HG02610 (cell line): Measurements from ENCODE around the gene RIMBP2.

ENCODE experiments used
- ATAC-seq: cut with Tn5 transposase; IDR thresholded peaks from one replicate; pipeline ENCODE4 v1.9.1; 2021; ENCODE audit warnings: mild to moderate bottlenecking, moderate library complexity; ENCODE audit not compliant: unreplicated experiment

Gene RIMBP2

DNA sequence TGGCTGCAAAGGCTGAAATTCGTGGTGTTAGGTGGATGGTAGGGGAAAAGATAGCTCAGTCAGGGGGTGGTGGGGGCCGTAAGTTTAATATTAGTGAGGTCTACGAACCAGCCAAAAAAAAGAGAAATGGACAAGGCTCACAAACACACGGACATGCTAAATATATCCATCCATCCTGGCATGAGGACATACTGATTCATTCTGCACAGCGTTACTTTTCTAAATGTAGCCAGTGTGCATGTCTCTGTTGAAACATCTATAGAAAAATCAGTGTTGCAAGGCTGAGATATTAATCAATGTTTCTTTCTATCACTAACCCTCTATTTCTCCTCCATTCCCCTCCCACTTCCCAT, 227.8 kb downstream of the RIMBP2 start:
- no peak for ATAC-seq

DNA sequence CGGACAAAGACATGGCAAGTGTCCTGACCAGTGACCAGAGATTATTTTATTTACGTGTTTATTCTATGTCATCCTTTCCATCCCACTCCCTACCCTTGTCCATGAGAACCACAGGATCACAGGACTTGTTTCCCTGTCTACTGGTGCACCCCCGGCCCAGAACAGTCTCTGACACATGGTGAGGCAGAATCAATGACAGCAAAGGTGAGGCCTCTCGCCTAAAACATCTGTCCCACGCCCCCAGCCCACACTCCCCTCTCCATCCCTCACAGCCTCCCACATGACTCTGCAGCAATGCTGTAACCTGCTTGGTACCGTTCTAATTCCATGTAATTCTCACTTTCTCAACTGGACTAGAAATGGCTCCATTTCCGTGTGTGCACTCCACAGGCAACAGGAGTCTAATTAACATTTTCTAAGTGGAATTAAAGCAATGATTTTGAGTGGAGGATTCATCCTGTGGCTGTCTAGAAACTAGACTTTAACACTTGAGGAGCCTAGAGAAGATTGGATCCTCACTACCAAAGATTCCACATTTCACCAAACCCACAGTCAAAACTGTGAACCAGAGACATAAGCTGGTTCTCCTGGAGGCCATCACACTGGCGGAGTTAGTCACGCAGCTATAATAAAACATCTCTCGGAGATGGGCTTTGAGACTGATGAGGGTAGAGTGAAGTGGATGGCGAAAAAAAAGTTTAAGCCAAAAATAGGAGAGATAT, 228.3 kb downstream of the RIMBP2 start:
- no peak for ATAC-seq

DNA sequence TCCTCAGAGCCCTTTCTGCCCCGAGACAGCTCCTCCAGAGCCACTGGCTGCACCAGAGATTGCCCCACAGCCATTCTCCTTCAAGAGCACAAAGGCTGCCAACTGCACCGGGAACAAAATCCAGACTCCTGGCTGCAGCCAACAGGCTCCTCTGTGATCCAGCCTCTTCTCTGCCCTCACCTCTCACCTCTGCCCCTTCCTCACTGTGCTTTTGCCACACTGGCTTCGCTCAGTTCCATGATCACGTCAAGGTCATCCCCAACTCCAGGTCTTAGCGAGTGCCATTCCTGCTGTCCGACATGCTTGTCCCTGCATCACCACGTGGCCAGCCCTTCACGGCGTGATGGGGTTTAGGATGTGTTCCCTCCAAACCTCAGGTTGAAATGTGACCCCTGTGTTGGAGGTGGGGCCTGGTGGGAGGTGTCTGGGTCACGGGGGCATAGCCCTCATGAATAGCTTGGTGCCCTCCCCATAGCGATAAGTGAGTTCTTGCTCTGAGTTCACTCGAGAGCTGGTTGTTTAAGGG, 229.1 kb downstream of the RIMBP2 start:
- ATAC-seq, result no peak

DNA sequence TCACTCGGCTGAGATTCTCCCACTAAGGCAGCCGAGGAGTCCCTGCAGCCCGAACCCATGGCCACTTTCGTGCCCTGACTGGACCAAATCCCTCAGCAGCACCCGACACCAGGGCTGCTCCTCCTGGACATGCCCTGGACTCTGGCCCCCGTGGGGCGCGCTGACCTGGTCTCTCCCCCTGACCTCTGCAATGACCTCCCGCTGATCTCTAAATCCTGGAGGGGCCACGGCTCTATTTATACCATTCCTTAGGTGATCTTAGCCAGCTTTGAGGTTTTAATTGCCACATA, 230.0 kb downstream of the RIMBP2 start:
- ATAC-seq, result no peak

DNA sequence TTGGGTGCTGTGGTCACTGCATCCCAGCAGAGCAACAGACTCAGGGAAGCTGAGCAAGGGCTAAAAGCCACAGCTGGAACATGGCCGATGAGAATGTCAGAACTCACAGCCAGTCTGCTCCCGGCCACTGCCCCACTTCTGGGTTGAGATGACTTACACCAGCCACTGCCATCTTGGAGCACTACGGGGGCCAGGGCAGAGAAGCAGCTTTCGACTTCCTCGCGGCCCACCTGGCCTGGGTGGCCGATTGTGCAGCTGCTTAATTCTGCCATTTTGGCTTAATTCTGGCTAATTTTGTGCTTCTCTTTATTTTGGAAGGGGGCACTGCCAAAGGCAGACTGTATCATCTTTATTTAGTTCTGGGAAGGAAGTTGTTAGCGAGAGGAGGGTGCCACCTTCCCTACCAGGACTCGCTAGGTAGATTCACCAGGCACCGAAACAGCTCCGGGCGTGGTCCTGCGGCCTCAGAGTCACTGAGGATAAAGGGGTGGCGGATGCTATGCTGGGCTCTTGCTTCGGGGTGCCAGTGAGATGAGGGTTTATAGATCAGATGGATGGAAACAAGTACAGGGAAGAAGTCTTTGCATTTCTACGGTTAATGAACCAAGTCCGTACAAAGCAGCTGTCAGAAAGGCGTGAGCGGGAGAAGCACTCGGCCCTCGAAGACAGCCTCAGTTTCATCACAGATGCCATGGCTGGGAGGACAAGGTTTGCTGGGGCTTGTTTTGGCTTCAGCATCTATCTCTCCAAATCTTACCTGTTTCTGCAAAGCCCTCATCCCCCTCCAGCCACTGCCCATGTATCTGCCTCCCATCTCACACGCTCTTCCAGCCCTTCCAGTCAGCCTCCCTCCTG, 230.6 kb downstream of the RIMBP2 start:
- no peak for ATAC-seq

DNA sequence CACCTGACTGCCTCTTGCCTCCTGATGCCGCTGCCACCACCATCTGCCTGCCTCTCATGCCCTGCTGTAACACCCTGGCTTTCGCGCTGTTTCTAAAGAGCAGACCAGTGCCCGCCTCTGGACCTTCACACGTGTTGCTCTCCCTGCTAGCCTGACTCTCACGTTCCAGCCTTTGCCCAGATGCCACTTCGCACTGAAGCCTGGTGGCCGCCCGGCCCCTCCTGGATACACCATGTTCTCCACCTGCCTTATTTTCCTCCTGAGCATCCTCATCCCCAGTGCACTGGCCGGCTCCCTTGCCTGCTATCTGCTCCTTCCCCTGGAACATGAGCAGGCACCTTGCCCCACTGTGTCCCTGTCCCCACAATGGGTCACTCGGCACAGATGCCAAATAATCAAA, 231.9 kb downstream of the RIMBP2 start:
- ATAC-seq, result no peak

DNA sequence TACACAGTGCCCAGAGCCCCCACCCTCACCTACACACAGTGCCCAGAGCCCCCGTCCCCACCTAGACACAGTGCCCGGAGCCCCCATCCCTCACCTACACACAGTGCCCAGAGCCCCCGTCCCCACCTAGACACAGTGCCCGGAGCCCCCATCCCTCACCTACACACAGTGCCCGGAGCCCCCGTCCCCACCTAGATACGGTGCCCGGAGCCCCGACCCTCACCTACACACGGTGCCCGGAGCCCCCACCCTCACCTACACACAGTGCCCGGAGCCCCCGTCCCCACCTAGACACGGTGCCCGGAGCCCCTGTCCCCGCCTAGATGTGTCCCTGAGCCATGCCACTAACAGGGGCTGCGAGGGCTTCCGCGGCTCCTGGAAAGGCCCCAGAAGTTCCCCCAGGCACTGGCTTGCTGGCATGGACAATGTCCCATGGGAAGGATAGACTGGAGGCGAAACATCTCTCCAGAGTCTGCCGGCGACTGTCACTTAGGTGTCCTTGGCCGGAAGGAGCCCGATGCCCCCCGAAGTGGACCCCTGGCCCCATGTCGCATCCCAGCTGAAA, 232.4 kb downstream of the RIMBP2 start:
- no peak for ATAC-seq

DNA sequence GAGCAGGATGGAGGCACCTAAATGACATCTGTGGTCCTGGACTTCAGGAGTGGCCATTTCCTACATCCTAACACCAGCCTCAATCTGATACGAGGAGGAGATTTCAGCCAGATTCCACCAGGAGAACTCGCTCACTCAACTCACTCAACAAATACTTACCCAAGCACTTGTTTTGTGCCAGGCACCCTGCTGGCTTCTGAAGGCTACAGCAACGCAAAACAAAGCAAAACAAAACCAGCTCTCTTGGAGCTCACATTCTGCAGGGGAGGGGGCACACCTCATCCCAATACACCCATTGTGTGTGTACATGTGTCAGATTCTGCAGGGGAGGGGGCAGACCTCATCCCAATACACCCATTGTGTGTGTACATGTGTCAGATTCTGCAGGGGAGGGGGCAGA, 233.7 kb downstream of the RIMBP2 start:
- ATAC-seq, result no peak

DNA sequence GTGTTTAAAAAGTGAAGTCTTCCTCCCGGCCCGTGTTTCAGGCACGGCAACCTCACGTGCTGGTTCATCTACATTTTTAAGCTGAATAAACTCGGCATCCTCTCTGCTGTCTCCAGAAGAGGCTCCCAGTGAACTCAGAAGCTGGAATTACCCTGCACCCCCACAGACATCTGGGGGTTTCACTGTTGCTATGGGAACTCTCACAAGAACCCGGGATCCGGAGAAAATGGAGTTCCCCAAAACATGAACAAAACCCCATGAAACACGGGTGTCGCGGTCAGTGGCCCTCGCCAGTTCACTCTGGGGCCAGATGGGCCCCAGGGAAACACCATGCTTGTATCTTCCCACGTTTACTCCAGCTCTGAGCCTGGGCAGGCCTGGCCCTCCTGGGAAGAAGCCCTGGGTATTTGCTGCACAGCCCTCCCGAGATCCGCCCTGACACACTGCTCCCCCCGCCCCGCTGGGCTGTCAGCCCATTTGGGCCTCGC, 234.7 kb downstream of the RIMBP2 start:
- ATAC-seq, result peak; percentile 66

DNA sequence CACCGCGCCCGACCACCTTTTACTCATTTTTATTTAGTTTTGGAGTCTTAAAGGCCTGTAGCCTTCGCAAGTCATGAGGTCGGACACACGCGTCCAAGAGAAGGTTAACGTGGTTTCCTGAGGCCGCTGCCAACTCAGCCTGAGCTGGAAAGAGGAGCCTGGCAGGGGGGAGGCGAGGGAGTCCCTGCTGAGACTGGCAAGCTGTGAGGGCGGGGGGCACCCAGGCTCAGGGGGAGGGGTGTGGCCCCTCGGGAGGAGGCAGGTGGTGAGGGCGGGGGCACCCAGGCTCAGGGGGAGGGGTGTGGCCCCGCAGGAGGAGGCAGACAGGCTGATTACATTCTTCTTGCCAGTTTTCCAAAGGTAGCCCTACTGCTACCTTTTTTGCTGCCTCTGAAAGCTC, 235.2 kb downstream of the RIMBP2 start:
- ATAC-seq, result no peak

DNA sequence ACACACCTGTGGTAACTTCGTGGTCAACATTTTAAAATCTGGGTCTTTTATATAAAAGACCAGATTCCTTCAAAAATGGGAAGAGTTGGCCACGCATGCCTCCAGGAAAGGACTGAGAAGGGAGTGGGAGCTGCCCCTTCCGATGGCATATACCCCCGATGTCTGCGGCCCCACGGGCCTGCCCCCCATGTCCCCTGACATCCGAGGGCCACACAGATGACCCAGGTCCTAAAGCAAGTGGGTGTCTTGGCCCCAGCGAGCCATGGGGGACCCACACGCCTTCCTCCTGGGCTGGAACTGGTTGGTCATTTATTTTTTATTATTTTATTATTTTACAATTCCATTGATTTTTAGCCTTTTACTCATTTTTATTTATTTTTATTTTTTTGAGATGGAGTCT, 235.9 kb downstream of the RIMBP2 start:
- no peak for ATAC-seq

DNA sequence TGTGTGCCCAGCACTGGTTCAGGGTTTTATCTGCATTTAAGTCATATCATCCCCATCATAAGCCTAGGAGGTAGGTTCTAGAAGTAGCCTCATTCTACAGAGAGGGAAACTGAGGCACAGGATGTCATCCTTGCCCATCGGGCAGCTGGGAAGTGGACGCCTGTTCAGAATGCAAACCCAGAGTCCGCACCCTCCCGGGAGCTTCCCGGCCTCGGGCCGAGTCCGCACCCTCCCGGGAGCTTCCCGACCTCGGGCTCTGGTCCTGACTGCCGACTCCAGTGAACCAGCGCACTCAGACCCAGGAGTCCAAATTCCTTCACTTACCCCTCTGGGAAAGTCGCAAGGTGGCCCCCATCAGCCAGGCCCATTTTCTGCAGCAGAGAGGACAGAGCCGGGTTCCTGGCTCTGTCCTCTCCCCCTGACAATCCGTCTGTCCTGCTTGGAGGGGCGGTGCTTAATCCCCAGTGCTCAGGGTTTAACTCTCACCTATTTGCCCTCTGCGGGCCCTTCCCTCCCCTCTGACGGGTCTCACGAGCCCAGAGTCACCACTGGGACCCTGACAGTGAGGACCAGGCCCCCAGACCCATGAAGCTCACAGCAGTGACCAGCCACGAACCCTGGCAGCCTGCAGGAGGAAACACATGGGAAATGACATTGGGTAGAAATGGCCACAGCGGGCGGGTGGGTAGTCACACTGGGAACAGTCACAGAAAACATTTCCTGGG, 236.5 kb downstream of the RIMBP2 start:
- no peak for ATAC-seq

DNA sequence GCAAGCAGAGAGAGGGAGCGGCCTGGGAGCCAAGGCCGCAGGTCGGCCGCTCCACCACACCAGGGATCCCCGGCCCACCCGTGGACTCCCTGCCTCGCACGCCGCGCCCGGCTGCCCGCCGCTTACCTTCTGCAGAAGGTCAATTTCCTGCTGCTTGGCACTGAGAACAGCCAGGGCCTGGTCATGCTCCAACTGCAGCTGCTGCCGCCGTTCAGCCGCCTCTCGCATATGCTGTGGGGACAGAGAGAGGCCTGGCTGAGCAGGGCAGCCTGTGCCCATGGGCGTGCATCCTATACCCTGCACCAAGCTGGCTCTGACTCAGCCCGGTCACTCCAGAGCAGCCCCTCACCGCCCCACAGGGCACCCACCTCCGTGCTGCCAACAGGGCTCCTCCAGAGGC, 237.3 kb downstream of the RIMBP2 start:
- no peak for ATAC-seq

DNA sequence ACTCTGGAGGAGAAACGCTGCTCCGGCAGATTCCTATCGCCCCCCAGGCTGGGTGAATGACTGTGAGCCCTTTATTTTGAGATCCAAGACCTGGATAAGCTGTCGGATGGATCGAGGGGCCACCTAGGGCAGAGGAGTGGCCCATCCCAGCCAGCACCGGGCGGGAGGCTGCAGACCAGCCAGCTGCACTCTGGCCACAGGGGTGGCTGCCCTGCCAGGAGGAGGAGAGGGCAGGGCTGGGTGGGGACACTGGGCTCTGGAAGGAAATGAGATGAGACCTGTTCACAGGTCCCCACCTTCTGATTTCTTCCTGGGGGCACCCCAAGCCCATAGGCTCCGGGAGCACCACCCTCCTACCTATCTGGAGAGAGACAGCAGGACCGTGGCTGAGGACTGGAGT, 238.4 kb downstream of the RIMBP2 start:
- no peak for ATAC-seq

DNA sequence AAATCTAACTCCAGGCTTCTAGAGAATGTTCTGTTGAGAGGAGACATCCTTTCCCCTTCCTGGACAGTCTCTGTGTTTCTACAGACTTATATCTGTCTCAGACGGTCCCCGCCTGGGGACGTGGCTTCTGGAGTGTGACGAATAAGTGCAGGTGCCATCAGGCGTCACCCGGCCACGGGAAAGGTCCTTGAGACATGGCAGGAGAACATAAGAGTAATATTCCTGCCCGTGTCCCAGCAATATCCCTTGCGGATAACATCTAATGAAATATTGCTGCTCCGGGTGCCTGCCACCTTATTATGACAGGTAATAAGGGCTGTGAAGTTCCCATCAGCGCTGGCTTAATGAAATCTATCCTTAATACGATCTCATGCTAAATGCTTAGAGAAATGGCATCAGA, 238.8 kb downstream of the RIMBP2 start:
- ATAC-seq, result no peak

DNA sequence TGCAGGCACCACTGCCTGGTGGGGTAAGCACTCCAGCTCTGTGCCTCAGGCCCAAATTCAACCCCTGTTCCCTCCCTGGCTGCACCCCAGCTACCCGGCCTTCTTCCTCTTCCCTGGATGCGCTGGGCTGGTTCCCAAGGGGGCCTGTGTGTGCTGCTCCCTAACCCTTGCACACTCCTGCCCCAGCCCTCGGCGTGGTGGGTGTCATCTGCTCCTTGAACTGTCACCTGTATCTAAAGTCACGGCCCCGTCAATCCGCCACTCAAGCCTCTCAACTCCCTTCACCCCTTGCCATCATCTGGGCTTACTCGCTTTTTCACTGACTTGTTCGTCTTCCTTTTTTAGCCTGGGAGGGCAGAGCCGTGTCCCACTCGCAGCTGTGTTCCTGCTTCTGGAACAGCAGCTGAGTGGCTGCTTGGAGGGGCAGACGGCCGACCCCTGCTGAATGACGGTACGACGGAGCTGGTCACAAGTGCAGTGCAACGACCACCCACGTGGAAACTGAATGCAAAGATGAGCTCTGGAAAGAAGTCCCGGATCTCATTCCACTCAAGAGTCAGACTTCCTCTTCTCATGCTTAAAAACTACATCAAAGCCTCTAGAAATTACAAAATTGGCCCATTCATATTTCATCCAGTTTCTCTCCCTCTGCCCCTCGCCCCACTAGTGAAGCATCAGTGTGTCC, 239.5 kb downstream of the RIMBP2 start:
- no peak for ATAC-seq

DNA sequence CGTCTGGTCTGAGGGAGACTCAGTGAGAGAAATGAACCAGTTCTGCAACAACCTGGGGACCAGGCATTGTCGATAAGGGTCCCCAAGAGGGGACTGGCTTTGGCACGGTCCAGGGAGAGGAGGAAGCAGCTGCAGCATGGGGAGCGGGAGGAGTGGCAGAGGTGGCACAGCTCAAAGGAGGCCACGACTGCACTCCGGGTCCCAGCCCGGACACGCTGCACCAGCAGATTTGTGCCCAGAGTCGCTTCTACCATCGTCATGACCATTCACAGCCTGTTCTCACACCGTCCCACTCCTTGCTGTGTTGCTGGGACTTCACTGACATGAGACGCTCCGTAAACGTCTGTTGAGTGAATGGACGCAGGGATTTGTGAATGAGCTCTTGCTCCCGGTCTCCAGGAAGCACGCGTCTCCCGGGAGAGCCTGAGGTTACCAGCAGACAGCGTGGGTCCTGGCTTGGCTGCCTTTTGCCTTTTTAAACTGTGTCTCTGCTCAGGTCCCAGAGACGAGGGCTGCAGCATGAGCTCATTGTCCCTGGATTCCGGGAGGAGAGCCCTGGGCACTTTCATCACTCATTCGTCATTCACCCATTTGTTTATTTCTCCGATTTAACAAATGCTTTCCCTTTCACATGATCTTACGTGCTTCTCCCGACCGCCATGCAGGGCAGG, 241.4 kb downstream of the RIMBP2 start:
- ATAC-seq, result no peak

DNA sequence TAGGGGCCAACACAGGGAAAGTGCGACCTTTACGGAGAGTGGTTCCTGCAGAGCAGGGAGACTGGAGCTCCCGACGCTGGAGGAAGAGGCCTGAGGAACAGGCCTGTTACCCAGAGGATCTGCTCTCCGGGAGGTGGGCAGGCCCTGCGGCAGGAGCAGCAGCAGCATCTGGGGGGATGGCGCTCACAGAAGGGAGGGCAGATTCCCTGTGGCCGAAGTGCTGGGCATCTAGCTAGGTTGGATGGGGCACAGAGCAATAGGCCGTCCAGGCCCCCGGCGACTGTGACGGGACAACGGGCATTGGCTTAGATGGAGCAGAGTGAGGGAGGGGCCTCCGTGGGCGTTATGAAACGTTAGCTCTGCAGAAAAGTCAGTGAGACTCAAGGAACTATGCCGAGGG, 242.8 kb downstream of the RIMBP2 start:
- no peak for ATAC-seq

DNA sequence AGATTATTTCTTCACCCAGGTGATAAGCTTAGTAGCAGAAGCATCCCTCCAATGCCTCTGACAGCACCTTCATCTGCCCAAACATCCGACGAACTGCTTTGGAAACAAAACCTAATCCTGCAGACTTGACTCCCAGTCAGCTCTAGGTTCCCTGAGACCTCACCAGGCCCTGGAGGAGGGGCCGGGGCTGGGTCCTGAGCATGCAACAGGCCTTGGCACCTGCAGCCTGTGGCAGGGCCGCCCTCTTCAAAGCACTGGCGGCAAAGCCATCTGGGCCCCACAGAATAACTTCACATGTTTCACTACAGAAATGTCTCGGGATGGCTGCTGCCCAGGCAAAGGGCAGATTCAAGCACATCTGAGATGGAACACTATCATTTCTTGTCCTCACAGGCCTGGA, 245.1 kb downstream of the RIMBP2 start:
- no peak for ATAC-seq

DNA sequence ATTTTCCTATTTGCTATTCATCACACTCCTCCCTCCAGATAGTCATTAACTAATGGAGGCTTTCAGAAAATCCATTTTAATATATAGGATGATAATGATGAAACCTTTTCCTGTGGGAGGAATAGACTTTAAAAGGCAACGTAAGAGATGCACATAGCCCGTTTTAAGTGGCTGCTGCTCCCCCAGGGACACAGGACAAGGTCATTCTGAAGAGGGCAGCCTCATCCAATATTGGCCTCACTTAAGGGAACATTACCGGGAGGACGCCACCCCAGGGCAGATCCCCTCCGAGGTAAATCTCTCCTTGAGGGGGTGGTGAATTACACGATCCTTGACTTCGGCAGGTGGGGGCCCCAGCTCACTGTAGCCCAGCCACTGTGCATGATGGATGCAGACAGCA, 246.5 kb downstream of the RIMBP2 start:
- ATAC-seq, result no peak
